GM18858 (cell line): ENCODE results near the gene FFAR3.
"Not testable (repeated sequence)": the region's sequence is repeated elsewhere in the genome, so short reads cannot be mapped to it uniquely, and the experiment has no call there.

Experiments
- ATAC-seq: cut with Tn5 transposase; IDR thresholded peaks from one replicate; pipeline ENCODE4 v1.9.1; 2021; ENCODE audit not compliant: unreplicated experiment

Gene FFAR3

GRCh38 chr19:35349614-35350521 is 8.4 kb upstream of the FFAR3 start:
- ATAC-seq, result no peak

GRCh38 chr19:35350591-35350990 is 7.7 kb upstream of the FFAR3 start:
- no peak for ATAC-seq

DNA sequence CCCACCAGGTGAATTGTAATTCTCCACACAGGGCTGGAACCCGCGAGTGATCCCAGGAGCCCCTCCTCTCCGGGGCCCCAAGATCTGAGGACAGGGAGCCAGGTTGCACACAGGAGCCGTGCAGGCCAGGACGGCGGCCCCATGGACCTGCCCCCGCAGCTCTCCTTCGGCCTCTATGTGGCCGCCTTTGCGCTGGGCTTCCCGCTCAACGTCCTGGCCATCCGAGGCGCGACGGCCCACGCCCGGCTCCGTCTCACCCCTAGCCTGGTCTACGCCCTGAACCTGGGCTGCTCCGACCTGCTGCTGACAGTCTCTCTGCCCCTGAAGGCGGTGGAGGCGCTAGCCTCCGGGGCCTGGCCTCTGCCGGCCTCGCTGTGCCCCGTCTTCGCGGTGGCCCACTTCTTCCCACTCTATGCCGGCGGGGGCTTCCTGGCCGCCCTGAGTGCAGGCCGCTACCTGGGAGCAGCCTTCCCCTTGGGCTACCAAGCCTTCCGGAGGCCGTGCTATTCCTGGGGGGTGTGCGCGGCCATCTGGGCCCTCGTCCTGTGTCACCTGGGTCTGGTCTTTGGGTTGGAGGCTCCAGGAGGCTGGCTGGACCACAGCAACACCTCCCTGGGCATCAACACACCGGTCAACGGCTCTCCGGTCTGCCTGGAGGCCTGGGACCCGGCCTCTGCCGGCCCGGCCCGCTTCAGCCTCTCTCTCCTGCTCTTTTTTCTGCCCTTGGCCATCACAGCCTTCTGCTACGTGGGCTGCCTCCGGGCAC is 6.7 kb upstream of the FFAR3 start:
- ATAC-seq, result no peak

DNA sequence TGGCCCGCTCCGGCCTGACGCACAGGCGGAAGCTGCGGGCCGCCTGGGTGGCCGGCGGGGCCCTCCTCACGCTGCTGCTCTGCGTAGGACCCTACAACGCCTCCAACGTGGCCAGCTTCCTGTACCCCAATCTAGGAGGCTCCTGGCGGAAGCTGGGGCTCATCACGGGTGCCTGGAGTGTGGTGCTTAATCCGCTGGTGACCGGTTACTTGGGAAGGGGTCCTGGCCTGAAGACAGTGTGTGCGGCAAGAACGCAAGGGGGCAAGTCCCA is 6.1 kb upstream of the FFAR3 start:
- no peak for ATAC-seq

DNA sequence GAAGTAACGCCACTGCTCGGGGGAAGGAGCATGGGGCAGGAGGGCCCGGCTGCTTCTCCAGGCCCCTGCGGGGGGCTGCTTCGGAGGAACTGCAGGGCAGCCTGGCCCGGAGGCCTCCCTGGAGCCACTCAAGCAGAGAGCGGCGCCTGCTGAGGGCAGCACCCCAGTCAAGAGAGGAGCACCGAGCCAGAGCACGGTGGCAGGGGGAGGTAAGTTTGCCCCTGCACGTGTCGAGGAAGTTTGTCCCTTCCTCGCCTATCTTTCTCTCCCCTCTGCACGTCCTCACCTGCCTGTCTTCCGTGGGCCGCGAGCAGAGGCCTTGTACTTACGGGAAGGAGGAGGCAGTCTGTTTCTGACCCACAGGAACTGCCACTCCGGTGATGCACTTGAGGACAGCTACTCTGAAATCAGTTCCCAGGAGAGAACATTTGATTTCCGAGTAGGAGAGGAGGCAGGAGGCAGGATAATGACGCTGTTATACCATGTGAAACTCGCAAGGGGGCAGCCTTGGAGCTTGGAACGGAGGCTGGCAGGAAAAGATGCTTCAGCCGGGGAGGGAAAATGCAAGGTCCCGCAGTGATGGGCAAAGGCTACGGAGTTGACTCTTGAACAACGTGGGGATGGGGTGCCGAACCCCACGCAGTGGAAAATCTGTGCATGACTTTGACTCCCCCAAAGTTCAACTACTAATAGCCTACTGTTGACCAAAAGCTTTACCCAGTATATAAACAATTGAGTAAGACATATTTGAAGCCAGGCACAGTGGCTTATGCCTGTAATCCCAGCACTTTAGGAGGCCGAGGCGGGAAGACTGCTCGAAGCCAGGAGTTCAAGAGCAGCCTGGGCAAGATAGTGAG is 5.6 kb upstream of the FFAR3 start:
- ATAC-seq, result no peak

GRCh38 chr19:35353635-35354034 is 4.6 kb upstream of the FFAR3 start:
- ATAC-seq, result no peak

GRCh38 chr19:35354898-35355297 is 3.4 kb upstream of the FFAR3 start:
- ATAC-seq, result no peak

DNA sequence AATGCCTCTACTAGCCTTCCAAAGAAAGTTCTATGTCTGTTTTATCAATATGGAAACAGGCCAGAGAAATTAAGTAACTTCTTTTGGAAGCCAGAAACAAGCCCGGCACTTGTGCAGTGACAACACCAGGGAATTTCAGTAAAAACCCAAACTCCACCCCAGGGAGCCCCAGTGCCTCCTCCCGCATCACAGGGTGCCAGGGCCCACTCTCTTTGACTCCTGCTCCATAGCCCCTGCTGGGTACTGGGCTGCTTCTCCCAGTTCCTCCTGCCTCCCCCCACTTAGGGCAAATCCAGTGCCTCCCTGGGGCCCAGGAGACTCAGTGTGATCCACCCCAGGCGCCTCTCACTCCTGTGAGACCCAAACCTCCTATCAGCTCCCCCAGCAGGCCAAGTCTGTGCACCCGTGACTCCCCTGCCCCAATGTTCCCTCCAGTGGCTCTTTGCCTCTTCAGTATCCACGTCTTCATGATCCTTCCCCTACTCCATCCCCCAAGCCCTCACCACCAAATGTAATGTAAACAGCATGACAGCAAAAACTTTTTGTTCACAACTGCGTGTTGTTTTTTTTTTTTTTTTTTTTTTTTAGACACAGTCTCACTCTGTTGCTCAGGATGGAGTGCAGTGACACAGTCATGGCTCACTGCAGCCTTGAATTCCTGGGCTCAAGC is 2.3 kb upstream of the FFAR3 start:
- ATAC-seq, result no peak

DNA sequence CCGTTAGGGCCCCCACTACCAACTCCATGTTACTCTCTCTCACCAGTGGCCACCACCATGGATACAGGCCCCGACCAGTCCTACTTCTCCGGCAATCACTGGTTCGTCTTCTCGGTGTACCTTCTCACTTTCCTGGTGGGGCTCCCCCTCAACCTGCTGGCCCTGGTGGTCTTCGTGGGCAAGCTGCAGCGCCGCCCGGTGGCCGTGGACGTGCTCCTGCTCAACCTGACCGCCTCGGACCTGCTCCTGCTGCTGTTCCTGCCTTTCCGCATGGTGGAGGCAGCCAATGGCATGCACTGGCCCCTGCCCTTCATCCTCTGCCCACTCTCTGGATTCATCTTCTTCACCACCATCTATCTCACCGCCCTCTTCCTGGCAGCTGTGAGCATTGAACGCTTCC is 574 bp downstream of the FFAR3 start:
- ATAC-seq, result not testable (repeated sequence)

DNA sequence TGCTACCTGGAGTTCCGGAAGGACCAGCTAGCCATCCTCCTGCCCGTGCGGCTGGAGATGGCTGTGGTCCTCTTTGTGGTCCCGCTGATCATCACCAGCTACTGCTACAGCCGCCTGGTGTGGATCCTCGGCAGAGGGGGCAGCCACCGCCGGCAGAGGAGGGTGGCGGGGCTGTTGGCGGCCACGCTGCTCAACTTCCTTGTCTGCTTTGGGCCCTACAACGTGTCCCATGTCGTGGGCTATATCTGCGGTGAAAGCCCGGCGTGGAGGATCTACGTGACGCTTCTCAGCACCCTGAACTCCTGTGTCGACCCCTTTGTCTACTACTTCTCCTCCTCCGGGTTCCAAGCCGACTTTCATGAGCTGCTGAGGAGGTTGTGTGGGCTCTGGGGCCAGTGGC is 1.1 kb downstream of the FFAR3 start:
- ATAC-seq, result not testable (repeated sequence)

DNA sequence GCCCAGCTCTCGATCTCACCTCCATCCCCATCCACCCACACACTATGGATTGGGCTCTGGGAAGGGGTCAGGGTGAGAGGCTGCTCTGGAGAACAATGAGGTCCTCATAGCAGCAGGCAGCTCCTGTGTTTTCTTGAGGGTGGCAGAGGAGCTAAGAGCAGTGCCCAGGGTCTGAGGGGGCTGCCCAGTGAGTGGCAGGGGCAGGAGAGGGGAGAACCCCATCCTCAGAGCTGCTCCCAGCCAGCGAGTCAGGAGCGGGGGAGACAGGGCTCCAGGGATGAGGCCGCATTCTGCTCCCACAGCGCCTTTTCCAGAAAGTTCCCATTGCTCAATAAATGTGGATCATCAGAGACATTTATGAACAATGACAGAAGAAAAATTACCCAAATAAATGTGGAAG is 1.8 kb downstream of the FFAR3 start:
- ATAC-seq, result not testable (repeated sequence)

DNA sequence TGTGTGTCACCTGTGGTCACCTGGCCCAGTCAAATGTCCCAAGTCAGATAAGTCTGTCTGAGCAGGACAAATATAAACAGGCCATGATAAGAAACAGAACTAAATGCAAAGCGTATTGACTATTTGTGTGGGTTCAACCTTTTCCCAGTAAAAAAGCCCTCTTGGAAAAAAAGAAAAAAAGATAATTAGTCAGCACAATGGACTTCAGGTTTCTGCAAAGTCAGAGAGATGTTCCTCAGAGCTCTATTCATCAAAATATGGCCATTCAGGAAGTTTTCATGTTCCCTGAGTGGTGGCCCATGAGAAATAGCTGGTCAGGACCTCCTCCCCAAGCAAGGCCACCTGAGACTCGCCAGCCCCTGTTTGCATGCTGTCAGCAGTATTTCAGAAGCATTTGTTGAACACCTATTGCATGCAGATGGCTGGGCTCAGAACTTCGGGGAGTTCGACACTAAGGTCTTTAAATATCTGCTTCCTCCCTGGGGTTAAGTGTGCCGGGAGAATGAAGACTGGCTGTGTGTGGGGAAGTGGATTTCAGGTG is 2.7 kb downstream of the FFAR3 start:
- no peak for ATAC-seq

DNA sequence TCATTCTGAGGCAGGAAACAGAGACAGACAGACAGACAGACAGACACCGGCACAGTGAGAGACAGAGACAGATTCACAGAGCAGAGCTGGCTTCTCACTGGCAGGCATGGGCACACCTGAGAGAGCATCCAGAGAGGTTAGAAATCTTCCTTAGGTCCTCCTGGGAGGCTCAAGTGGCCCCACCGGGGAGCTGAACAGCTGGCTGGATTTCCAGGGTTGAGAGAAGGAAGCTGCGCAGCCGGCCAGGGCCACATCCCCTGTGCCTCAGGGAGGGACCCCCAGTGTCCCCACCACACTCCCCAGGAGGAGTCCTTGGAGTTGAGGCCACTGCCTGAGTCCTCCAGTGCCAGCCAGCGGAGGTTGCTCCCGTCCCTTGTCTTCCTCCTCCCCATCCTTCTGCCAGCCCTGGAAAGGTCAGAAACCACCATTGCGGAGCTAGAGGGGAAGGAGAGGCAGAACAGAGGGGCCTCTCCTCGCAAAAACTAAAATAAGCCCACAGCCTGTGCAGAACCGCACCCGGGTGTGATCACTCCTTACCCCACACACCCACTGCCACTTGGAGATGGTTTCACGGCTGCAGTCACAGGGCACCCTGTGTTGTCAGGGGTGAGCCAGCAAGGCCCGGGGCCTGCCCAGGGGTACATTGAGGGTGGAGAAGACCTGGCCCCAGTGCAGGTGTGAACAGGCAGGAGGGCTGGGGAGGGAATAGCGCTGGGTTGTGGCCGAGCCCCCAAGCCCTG is 4.2 kb downstream of the FFAR3 start:
- no peak for ATAC-seq

DNA sequence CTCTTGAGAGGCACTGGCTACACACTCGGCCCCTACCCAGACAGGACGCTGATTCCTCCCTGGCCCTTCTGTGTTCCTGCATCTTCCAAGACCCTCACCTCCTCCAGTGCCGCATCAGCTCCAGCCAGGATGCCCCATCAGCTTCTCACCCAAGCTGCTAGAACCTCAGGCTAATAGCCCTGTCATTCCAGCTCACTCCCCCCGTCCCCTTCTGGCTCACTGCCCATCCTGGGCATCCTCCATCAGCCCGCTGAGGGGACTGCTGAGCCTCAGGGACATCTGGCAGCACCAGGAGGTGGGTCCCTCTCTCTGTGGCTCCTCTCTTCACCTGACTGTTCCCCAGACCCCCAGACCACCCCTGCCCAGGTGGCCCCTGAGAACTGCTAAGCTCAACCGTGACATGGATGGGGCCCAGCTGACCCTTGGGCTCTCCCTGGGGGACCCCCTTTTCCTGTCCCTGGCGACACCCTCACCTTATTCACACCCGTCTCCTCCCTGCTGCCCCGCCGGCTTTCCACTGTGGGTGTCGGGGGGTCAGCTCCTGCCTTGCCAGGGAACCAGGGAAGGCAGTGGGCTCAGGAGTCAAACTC is 4.8 kb downstream of the FFAR3 start:
- ATAC-seq, result no peak

DNA sequence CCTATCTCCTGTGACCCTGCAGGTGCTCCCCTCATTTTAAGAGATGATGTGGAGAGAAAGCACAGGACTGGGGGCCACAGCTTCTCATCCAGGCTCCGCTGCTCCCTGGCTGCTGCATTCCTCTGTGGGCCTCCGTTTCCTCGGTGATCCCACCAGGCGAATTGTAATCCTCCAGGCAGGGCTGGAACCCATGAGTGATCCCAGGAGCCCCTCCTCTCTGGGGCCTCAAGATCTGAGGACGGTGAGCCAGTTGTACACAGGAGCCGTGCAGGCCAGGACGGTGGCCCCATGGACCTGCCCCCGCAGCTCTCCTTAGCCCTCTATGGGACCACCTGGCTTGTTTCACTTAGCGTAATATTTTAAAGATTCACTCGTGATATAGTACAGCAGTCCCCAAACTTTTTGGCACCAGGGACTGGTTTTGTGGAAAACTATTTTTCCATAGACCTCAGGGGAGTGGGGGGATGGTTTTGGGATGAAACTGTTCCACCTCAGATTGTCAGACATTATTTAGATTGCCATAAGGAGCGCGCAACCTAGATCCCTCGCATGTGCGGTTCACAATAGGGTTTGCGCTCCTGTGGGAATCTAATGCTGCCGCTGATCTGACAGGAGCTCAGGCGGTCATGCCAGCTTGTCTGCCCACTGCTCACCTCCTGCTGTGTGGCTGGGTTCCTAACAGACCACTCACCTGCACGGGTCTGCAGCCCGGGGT is 5.6 kb downstream of the FFAR3 start:
- ATAC-seq, result no peak

DNA sequence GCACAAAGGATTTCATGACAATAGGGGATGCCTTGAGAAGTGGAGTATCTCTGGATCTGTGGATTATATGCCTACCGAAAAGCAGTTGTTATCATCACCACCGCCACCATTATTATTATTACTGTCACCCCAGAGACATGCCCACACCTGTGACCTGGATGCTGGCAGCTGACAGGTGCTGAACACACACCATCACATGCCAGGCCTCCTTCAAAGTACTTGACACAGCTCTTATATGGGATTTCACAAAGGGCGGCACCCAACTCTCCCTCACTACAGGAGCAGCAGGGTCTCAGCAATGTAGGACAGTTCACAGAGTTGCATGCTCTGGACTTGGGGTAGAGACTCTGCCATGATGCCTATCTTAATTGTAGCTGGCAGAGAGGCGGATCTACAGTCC is 7.0 kb downstream of the FFAR3 start:
- ATAC-seq, result no peak

DNA sequence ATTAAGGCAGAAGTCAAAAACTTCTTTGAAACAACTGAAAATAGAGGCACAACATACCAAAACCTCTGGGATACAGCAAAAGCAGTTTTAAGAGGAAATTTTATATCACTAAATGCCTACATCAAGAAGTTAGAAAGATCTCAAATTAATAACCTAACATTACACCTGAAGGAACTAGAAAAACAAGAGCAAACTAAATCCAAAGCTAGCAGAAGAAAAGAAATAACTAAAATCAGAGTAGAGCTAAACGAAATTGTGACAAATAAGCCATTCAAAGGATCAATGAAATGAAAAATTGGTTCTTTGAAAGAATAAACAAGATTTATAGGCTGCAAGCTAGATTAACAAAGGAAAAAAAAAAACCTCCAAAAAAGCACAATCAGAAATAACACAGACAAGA is 10.1 kb downstream of the FFAR3 start:
- ATAC-seq, result no peak

DNA sequence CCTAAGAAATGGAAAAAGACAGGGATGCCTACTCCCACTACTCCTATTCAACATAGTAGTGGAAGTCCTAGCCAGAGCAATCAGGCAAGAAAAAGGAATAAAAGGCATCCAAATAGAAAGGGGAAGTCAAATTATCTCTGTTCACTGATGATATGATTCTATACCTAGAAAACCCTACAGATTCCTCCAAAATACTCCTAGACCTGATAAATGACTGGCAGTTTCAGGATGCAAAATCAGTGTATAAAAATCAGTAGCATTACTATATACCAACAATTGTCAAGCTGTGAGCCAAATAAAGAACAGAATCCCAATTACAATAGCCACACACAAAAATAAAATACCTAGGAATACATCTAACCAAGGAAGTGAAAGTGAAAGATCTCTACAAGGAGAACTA is 11.3 kb downstream of the FFAR3 start:
- no peak for ATAC-seq

DNA sequence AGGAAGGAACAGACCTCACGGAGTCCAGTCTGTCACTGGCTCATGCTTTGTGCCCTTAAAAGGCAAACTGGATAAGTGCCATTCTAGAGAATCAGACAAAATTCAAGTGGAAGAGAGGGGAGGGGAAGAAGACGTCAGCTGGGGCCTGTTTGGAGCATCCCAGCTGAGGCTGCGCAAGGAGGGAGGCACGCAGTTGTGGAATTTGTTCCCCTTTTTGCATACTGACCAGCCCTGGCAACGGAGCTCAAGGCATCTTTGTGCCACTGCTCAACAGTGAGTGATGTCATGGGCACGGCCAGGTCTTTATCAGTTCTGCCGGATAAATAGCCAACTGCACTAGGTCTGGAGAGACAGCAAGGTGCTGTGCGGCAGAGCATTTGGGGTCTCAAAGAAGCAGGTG is 12.5 kb downstream of the FFAR3 start, which contains the start of gene GPR42:
Gene GPR42 (plus strand): TSS at position 347 of the 400 bp plus-strand sequence. CDS start 292 bp downstream, outside the sequence.
- ATAC-seq, result no peak
